ENCODE measurements around the gene MRPL53.
"Not testable (repeated sequence)": the region's sequence is repeated elsewhere in the genome, so short reads cannot be mapped to it uniquely, and the experiment has no call there.

The MRPL53 gene

DNA sequence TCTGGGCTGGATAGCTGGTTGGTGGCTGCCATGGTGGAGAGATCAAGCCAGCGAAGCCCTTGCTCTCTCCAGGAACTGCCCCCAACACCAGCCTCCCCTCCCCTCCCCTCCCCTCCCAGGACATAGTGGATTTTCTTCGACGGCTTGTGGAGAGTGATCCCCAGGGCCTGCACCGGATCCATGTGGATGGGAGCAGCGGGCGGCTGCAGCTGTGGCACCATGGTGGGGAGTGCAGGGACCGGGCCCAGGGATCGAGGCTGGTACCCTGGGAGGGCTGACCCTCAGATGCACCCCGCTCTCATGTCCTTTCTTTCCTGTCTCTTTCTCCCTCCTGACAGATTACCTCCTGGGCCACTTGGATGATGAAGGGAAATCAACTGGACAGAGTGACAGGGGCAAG lies 17.4 kb upstream of the MRPL53 start:
- Histone ChIP-seq H3K4ac (ENCODE audit: low read depth in 1 of 2, low read length in 2 of 2) (no peak overlapping the region), H4K91ac (ENCODE audit: low read length) (no peak overlapping the region), H3K9ac (ENCODE audit: low read length) (no peak overlapping the region), H2BK15ac (ENCODE audit: low read depth, poor library complexity, severe bottlenecking) (no peak overlapping the region), H3K36me3 (ENCODE audit: control insufficient read depth in 1 of 2, insufficient read depth in 2 of 2, low read depth in 1 of 2, low read length in 2 of 2) (peaks cover 50 to 83% of the 10 kb centered on the region in 2 experiments), H3K4me3 (ENCODE audit: insufficient read depth in 1 of 2, low read depth in 1 of 2, low read length in 2 of 2) (no peak overlapping the region), H3K14ac (ENCODE audit: low read length in 2 of 2) (no peak overlapping the region), H2BK5ac (ENCODE audit: low read depth, low read length, poor library complexity, severe bottlenecking) (no peak overlapping the region), H3K4me2 (ENCODE audit: low read length, poor library complexity, severe bottlenecking) (no peak overlapping the region), H3K79me1 (replicated peaks; ENCODE audit: low read length, poor library complexity, severe bottlenecking) (peaks cover 15% of the 10 kb centered on the region), H3K9me3 (ENCODE audit: control insufficient read depth, low read length) (no peaks in the 10 kb centered on the region), H2BK120ac (ENCODE audit: low read depth, low read length) (no peak overlapping the region), H3K27me3 (ENCODE audit: control insufficient read depth in 1 of 2, insufficient read depth in 1 of 2, low read length in 2 of 2) (no peaks in the 10 kb centered on the region), H3K23ac (ENCODE audit: low read length in 2 of 2) (no peak overlapping the region), H3K4me1 (ENCODE audit: control insufficient read depth, insufficient read depth, low read depth, low read length) (no peaks in the 10 kb centered on the region), H3K18ac (ENCODE audit: low read depth in 1 of 2, low read length in 2 of 2) (no peak overlapping the region), H2AFZ (ENCODE audit: low read depth, low read length) (no peak overlapping the region), H3K27ac (ENCODE audit: low read length, poor library complexity, severe bottlenecking) (no peak overlapping the region), H4K8ac (ENCODE audit: low read length) (no peak overlapping the region), H2AK5ac (ENCODE audit: low read length, severe bottlenecking) (no peak overlapping the region), H2BK12ac (ENCODE audit: low read length in 2 of 2) (no peak overlapping the region)
- 97% methylated on average over 9 of the region's 9 CpGs for WGBS
- no peak for DNase-seq

DNA sequence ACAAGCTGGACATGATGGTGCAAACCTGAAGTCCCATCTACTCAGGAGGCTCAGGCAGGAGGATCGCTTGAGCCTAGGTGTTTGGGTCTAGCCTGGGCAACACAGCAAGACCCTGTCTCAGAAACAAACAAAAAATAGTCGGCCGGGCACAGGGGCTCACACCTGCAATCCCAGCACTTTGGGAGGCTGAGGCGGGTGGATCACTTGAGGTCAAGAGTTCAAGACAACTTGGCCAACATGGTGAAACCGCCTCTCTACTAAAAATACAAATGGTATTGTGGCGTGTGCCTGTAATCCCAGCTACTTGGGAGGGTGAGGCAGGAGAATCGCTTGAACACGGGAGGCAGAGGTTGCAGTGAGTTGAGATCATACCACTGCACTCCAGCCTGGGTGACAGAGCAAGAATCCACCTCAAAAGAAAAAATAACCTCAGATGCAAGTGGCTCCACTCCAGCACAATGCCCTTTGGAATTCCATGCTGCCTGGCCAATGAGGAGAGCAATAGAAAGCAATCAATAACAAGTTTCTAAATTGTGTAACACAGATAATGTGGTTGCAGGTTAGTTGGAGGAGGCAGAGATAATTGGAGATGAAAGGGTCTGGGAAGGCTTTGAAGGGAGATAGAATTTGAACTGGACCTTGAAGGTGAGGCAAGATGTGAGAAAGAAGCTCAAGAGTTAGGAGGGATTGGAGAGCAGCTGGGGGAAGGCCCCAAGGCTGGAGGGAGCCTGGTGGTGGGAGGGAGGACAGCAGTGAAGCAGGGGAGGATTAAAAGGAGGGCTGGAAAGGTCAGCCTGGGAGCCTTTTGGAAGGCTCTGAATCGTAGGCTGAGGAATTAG lies 16.4 kb upstream of the MRPL53 start:
- Histone ChIP-seq H2AK5ac (ENCODE audit: low read length, severe bottlenecking) (no peak overlapping the region), H3K23ac (ENCODE audit: low read length in 2 of 2) (no peak overlapping the region), H2BK15ac (ENCODE audit: low read depth, poor library complexity, severe bottlenecking) (no peak overlapping the region), H2BK12ac (ENCODE audit: low read length in 2 of 2) (no peak overlapping the region), H3K14ac (ENCODE audit: low read length in 2 of 2) (no peak overlapping the region), H3K4me2 (ENCODE audit: low read length, poor library complexity, severe bottlenecking) (no peak overlapping the region), H4K91ac (ENCODE audit: low read length) (no peak overlapping the region), H4K8ac (ENCODE audit: low read length) (no peak overlapping the region), H3K4ac (ENCODE audit: low read depth in 1 of 2, low read length in 2 of 2) (no peak overlapping the region), H2BK120ac (ENCODE audit: low read depth, low read length) (no peak overlapping the region), H2BK5ac (ENCODE audit: low read depth, low read length, poor library complexity, severe bottlenecking) (no peak overlapping the region), H3K18ac (ENCODE audit: low read depth in 1 of 2, low read length in 2 of 2) (no peak overlapping the region), H3K9ac (ENCODE audit: low read length) (peak overlapping the region; percentile 55), H3K9me3 (ENCODE audit: control insufficient read depth, low read length) (no peaks in the 10 kb centered on the region), H3K4me3 (ENCODE audit: insufficient read depth in 1 of 2, low read depth in 1 of 2, low read length in 2 of 2) (no peak overlapping the region), H3K4me1 (ENCODE audit: control insufficient read depth, insufficient read depth, low read depth, low read length) (no peaks in the 10 kb centered on the region), H3K27ac (ENCODE audit: low read length, poor library complexity, severe bottlenecking) (no peak overlapping the region), H3K27me3 (ENCODE audit: control insufficient read depth in 1 of 2, insufficient read depth in 1 of 2, low read length in 2 of 2) (no peaks in the 10 kb centered on the region), H3K36me3 (ENCODE audit: control insufficient read depth in 1 of 2, insufficient read depth in 2 of 2, low read depth in 1 of 2, low read length in 2 of 2) (peaks cover 50 to 75% of the 10 kb centered on the region in 2 experiments), H2AFZ (ENCODE audit: low read depth, low read length) (no peak overlapping the region), H3K79me1 (replicated peaks; ENCODE audit: low read length, poor library complexity, severe bottlenecking) (peaks cover 15% of the 10 kb centered on the region)
- no peak for DNase-seq
- 90% methylated on average over 8 of the region's 9 CpGs for WGBS

DNA sequence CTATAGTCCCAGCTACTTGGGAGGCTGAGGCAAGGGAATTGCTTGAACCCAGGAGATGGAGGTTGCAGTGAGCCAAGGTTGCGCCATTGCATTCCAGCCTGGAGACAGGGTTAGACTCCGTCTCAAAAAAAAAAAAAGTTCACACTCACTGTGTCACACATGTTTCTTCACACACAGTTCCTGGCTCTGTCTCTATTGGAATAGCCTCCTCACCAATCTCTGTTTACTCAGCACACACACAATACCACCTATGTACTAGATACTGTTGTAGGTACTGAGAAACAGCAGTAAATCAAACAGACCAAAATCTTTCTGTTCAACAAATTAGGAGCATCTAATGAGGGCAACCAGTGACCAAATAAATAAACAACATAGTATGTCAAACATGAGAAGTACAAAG lies 13.7 kb upstream of the MRPL53 start:
- Histone ChIP-seq H3K79me1 (replicated peaks; ENCODE audit: low read length, poor library complexity, severe bottlenecking) (peaks cover 21% of the 10 kb centered on the region), H2AFZ (ENCODE audit: low read depth, low read length) (no peak overlapping the region), H3K27ac (ENCODE audit: low read length, poor library complexity, severe bottlenecking) (no peak overlapping the region), H3K23ac (ENCODE audit: low read length in 2 of 2) (no peak overlapping the region), H3K9me3 (ENCODE audit: control insufficient read depth, low read length) (no peaks in the 10 kb centered on the region), H2BK12ac (ENCODE audit: low read length in 2 of 2) (no peak overlapping the region), H3K9ac (ENCODE audit: low read length) (no peak overlapping the region), H2BK120ac (ENCODE audit: low read depth, low read length) (no peak overlapping the region), H3K36me3 (ENCODE audit: control insufficient read depth in 1 of 2, insufficient read depth in 2 of 2, low read depth in 1 of 2, low read length in 2 of 2) (peaks cover 26 to 50% of the 10 kb centered on the region in 2 experiments), H3K4me2 (ENCODE audit: low read length, poor library complexity, severe bottlenecking) (no peak overlapping the region), H4K91ac (ENCODE audit: low read length) (no peak overlapping the region), H3K4me1 (ENCODE audit: control insufficient read depth, insufficient read depth, low read depth, low read length) (peaks cover 12% of the 10 kb centered on the region), H2BK5ac (ENCODE audit: low read depth, low read length, poor library complexity, severe bottlenecking) (no peak overlapping the region), H3K4me3 (ENCODE audit: insufficient read depth in 1 of 2, low read depth in 1 of 2, low read length in 2 of 2) (no peak overlapping the region), H3K14ac (ENCODE audit: low read length in 2 of 2) (no peak overlapping the region), H4K8ac (ENCODE audit: low read length) (no peak overlapping the region), H3K27me3 (ENCODE audit: control insufficient read depth in 1 of 2, insufficient read depth in 1 of 2, low read length in 2 of 2) (no peaks in the 10 kb centered on the region), H3K18ac (ENCODE audit: low read depth in 1 of 2, low read length in 2 of 2) (no peak overlapping the region), H3K4ac (ENCODE audit: low read depth in 1 of 2, low read length in 2 of 2) (no peak overlapping the region), H2BK15ac (ENCODE audit: low read depth, poor library complexity, severe bottlenecking) (no peak overlapping the region), H2AK5ac (ENCODE audit: low read length, severe bottlenecking) (no peak overlapping the region)
- DNase-seq, result no peak
- 100% methylated on average over 2 of the region's 2 CpGs for whole genome bisulfite sequencing

GRCh38 chr2:74483675-74484164 lies 11.2 kb upstream of the MRPL53 start:
- H3K4me1 ChIP-seq (ENCODE audit: control insufficient read depth, insufficient read depth, low read depth, low read length), result peaks cover 18% of the 10 kb centered on the region
- 89% methylated on average over 19 of the region's 19 CpGs for WGBS
- H3K9me3 ChIP-seq (ENCODE audit: control insufficient read depth, low read length); H2AFZ ChIP-seq (ENCODE audit: low read depth, low read length); H2BK15ac ChIP-seq (ENCODE audit: low read depth, poor library complexity, severe bottlenecking); H3K18ac ChIP-seq (ENCODE audit: low read depth in 1 of 2, low read length in 2 of 2); H3K23ac ChIP-seq (ENCODE audit: low read length in 2 of 2); H3K4ac ChIP-seq (ENCODE audit: low read depth in 1 of 2, low read length in 2 of 2); H3K27me3 ChIP-seq (ENCODE audit: control insufficient read depth in 1 of 2, insufficient read depth in 1 of 2, low read length in 2 of 2); H3K27ac ChIP-seq (ENCODE audit: low read length, poor library complexity, severe bottlenecking); H2BK5ac ChIP-seq (ENCODE audit: low read depth, low read length, poor library complexity, severe bottlenecking); H3K14ac ChIP-seq (ENCODE audit: low read length in 2 of 2); H4K8ac ChIP-seq (ENCODE audit: low read length); H4K91ac ChIP-seq (ENCODE audit: low read length); DNase-seq; H2BK120ac ChIP-seq (ENCODE audit: low read depth, low read length); H2AK5ac ChIP-seq (ENCODE audit: low read length, severe bottlenecking); H2BK12ac ChIP-seq (ENCODE audit: low read length in 2 of 2): not testable (repeated sequence)
- H3K9ac ChIP-seq (ENCODE audit: low read length), result peak overlapping the region; percentile 94
- H3K4me3 ChIP-seq (ENCODE audit: insufficient read depth in 1 of 2, low read depth in 1 of 2, low read length in 2 of 2), result peak overlapping the region; percentile 82 to 93
- peak overlapping the region; percentile 98 for H3K4me2 ChIP-seq (ENCODE audit: low read length, poor library complexity, severe bottlenecking)
- H3K79me1 ChIP-seq (replicated peaks; ENCODE audit: low read length, poor library complexity, severe bottlenecking), result peaks cover 28% of the 10 kb centered on the region
- peaks cover 14 to 51% of the 10 kb centered on the region in 2 experiments for H3K36me3 ChIP-seq (ENCODE audit: control insufficient read depth in 1 of 2, insufficient read depth in 2 of 2, low read depth in 1 of 2, low read length in 2 of 2)
